ENCODE measurements around the gene VWC2L.

Gene VWC2L

GRCh38 chr2:214378455-214379103 is 32.3 kb upstream of the VWC2L start:
- no peaks in the 10 kb centered on the region for H3K27me3 ChIP-seq (replicated peaks; ENCODE audit: insufficient read depth, low read length)
- no peak overlapping the region for H2AFZ ChIP-seq (ENCODE audit: low read length)
- no peaks in the 10 kb centered on the region for H3F3A ChIP-seq (ENCODE audit: insufficient read depth, low read length)
- H4K20me1 ChIP-seq (ENCODE audit: insufficient read depth, low read length): no peaks in the 10 kb centered on the region
- no peaks in the 10 kb centered on the region for H3K9me3 ChIP-seq (replicated peaks; ENCODE audit: insufficient read depth, low read length)
- H3K4me3 ChIP-seq (ENCODE audit: low read length): no peak overlapping the region
- no peaks in the 10 kb centered on the region for H3K4me1 ChIP-seq (ENCODE audit: low read length)
- H3K9me2 ChIP-seq (replicated peaks; ENCODE audit: insufficient read depth, low read length): no peaks in the 10 kb centered on the region
- no peaks in the 10 kb centered on the region for H3K79me2 ChIP-seq (ENCODE audit: low read length)
- H3K4me2 ChIP-seq (ENCODE audit: low read depth, low read length): no peak overlapping the region
- TF ChIP-seq EZH2 (optimal IDR thresholded peaks at IDR 0.05; ENCODE audit: low read depth, low read length) (no peak), EZH2phosphoT487 (IDR thresholded peaks at IDR 0.05; ENCODE audit: low read length) (no peak), CTCF (IDR thresholded peaks at IDR 0.05; ENCODE audit: low read length) (no peak)
- H3K27ac ChIP-seq (ENCODE audit: low read length): no peak overlapping the region
- H3K9ac ChIP-seq (ENCODE audit: low read length): no peak overlapping the region
- H3K36me3 ChIP-seq (replicated peaks; ENCODE audit: insufficient read depth, low read length): no peaks in the 10 kb centered on the region
- no peak for DNase-seq

- Histone ChIP-seq H3K9me2 (replicated peaks; ENCODE audit: insufficient read depth, low read length) (no peaks in the 10 kb centered on the region), H4K20me1 (ENCODE audit: insufficient read depth, low read length) (no peaks in the 10 kb centered on the region), H3K79me2 (ENCODE audit: low read length) (no peaks in the 10 kb centered on the region), H3K4me1 (ENCODE audit: low read length) (no peaks in the 10 kb centered on the region), H3K27ac (ENCODE audit: low read length) (no peak overlapping the region), H3K4me3 (ENCODE audit: low read length) (no peak overlapping the region), H3K27me3 (replicated peaks; ENCODE audit: insufficient read depth, low read length) (no peaks in the 10 kb centered on the region), H2AFZ (ENCODE audit: low read length) (no peak overlapping the region), H3K9ac (ENCODE audit: low read length) (no peak overlapping the region), H3K36me3 (replicated peaks; ENCODE audit: insufficient read depth, low read length) (no peaks in the 10 kb centered on the region), H3F3A (ENCODE audit: insufficient read depth, low read length) (no peaks in the 10 kb centered on the region), H3K9me3 (replicated peaks; ENCODE audit: insufficient read depth, low read length) (no peaks in the 10 kb centered on the region), H3K4me2 (ENCODE audit: low read depth, low read length) (no peak overlapping the region)
- no peak for DNase-seq
- no peak for TF ChIP-seq EZH2 (optimal IDR thresholded peaks at IDR 0.05; ENCODE audit: low read depth, low read length)
- TF ChIP-seq EZH2phosphoT487 (IDR thresholded peaks at IDR 0.05; ENCODE audit: low read length): no peak
- no peak for TF ChIP-seq CTCF (IDR thresholded peaks at IDR 0.05; ENCODE audit: low read length)
Measured at GRCh38 chr2:214379227-214379626, 31.6 kb upstream of the VWC2L start.

- Histone ChIP-seq H3K27me3 (replicated peaks; ENCODE audit: insufficient read depth, low read length) (no peaks in the 10 kb centered on the region), H3K9ac (ENCODE audit: low read length) (no peak overlapping the region), H3K4me3 (ENCODE audit: low read length) (no peak overlapping the region), H3K79me2 (ENCODE audit: low read length) (no peaks in the 10 kb centered on the region), H3K36me3 (replicated peaks; ENCODE audit: insufficient read depth, low read length) (no peaks in the 10 kb centered on the region), H3K9me2 (replicated peaks; ENCODE audit: insufficient read depth, low read length) (no peaks in the 10 kb centered on the region), H4K20me1 (ENCODE audit: insufficient read depth, low read length) (no peaks in the 10 kb centered on the region), H3F3A (ENCODE audit: insufficient read depth, low read length) (no peaks in the 10 kb centered on the region), H2AFZ (ENCODE audit: low read length) (no peak overlapping the region), H3K9me3 (replicated peaks; ENCODE audit: insufficient read depth, low read length) (no peaks in the 10 kb centered on the region), H3K27ac (ENCODE audit: low read length) (no peak overlapping the region), H3K4me2 (ENCODE audit: low read depth, low read length) (no peak overlapping the region), H3K4me1 (ENCODE audit: low read length) (no peaks in the 10 kb centered on the region)
- TF ChIP-seq CTCF (IDR thresholded peaks at IDR 0.05; ENCODE audit: low read length) (no peak), EZH2 (optimal IDR thresholded peaks at IDR 0.05; ENCODE audit: low read depth, low read length) (no peak), EZH2phosphoT487 (IDR thresholded peaks at IDR 0.05; ENCODE audit: low read length) (no peak)
- DNase-seq: no peak
Measured at GRCh38 chr2:214380681-214381080, 30.2 kb upstream of the VWC2L start.
